HG02610 (cell line): ENCODE results near the gene KLK12.

ENCODE experiments used
- ATAC-seq: cut with Tn5 transposase; IDR thresholded peaks from one replicate; pipeline ENCODE4 v1.9.1; 2021; ENCODE audit warnings: mild to moderate bottlenecking, moderate library complexity; ENCODE audit not compliant: unreplicated experiment

The KLK12 gene

GRCh38 chr19:50983625-50984292 lies 51.0 kb downstream of the KLK12 start, which contains the start of gene KLK7:
TSS of gene KLK7 (minus strand) at chr19:50983917. CDS start at chr19:50982399, 1,518 bp downstream.
- ATAC-seq, result no peak

- no peak for ATAC-seq
Measured at GRCh38 chr19:50982186-50982585, 52.6 kb downstream of the KLK12 start.

DNA sequence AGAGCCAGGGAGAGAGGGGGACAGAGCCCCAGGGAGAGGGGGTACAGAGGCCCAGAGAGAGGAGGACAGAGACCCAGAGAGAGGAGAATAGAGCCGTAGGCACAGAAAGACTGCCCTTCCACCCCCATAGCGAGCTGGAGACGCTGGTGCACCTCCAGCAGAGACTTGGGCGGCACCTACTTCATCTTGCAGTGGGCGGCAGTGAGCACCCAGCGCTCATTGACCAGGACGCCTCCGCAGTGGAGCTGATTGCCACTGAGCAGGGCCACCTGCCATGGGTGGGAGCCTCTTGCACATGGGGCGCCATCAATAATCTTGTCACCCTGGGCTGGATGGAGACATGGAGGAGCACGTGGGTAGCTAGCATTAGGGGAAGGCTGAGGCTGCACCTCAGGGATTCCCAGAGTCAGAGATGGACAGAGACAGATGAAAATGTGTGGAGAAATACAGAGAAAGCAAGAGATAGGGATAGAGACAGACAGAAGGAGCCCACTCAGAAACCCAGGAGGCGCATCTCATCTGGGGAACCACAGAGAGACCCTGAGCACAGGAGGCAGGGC lies 53.1 kb downstream of the KLK12 start:
- no peak for ATAC-seq

GRCh38 chr19:50980208-50980607 lies 54.6 kb downstream of the KLK12 start:
- no peak for ATAC-seq

GRCh38 chr19:50979758-50980157 lies 55.0 kb downstream of the KLK12 start:
- no peak for ATAC-seq
